Natural killer cell (primary cell): ENCODE results near the gene PLIN4. TPM values are rescaled to one million over a fixed set of nuclear protein-coding genes. Genes with fewer than 3 reads are reported as not detected.
"Not testable (repeated sequence)": the region's sequence is repeated elsewhere in the genome, so short reads cannot be mapped to it uniquely, and the experiment has no call there.

Experiments used
- ATAC-seq, 3 donors: fragments of 150-1000 bp in 2 of 3; fragments of 200-7000 bp in 1 of 3; cut with Tn5 transposase; 1 replicate in 1 of 3; 2 replicates in 2 of 3; pipeline ENCODE4 v1.10.0; 2021; ENCODE audit warnings: mild to moderate bottlenecking in 2 of 3, moderate library complexity in 2 of 3
- DNase-seq, 2 donors: peaks; one replicate each; pipeline versions ENCODE4 v3.0.0 to v3.0.0-alpha.2; 2013 to 2021; ENCODE audit warnings: mixed read lengths in 1 of 2
- H3K27ac ChIP-seq: one replicate; pipeline ENCODE4 v1.5.1; 2013; ENCODE audit warnings: mild to moderate bottlenecking, low read length
- H3K27me3 ChIP-seq: one replicate; pipeline ENCODE4 v1.6.1; 2013; ENCODE audit warnings: low read length; ENCODE audit not compliant: control insufficient read depth, insufficient read depth
- H3K36me3 ChIP-seq: one replicate; pipeline ENCODE4 v1.6.1; 2013; ENCODE audit warnings: low read length; ENCODE audit not compliant: control insufficient read depth, insufficient read depth
- H3K4me1 ChIP-seq: one replicate; pipeline ENCODE4 v1.6.1; 2013; ENCODE audit warnings: low read length; ENCODE audit not compliant: control insufficient read depth, insufficient read depth
- H3K4me3 ChIP-seq: one replicate; pipeline ENCODE4 v1.5.1; 2013; ENCODE audit warnings: low read length
- H3K9me3 ChIP-seq: one replicate; pipeline ENCODE4 v1.6.1; 2013; ENCODE audit warnings: low read length; ENCODE audit not compliant: control insufficient read depth, insufficient read depth
- H3K27ac Mint-ChIP-seq, 2 donors: one replicate each; pipeline ENCODE4 v1.8.0; 2022; ENCODE audit warnings: mild to moderate bottlenecking in 2 of 2, mixed read lengths in 2 of 2, moderate library complexity in 1 of 2
- H3K27me3 Mint-ChIP-seq, 2 donors: one replicate each; pipeline ENCODE4 v1.8.0; 2022; ENCODE audit warnings: low read depth in 2 of 2, mixed read lengths in 2 of 2
- H3K36me3 Mint-ChIP-seq: one replicate; pipeline ENCODE4 v1.8.0; 2022; ENCODE audit warnings: mixed read lengths
- H3K4me1 Mint-ChIP-seq, 2 donors: one replicate each; pipeline ENCODE4 v1.8.0; 2022; ENCODE audit warnings: mixed read lengths in 2 of 2
- H3K4me3 Mint-ChIP-seq: one replicate; pipeline ENCODE4 v1.8.0; 2022; ENCODE audit warnings: mild to moderate bottlenecking, moderate library complexity, mixed read lengths
- H3K9me3 Mint-ChIP-seq, 2 donors: one replicate each; pipeline ENCODE4 v1.8.0; 2022; ENCODE audit warnings: mixed read lengths in 2 of 2
- CTCF ChIP-seq: fragments of 200-600 bp; IDR thresholded peaks from one replicate; pipeline ENCODE4 v1.8.0; 2022; ENCODE audit warnings: antibody characterized with exemption
- WGBS: methylation state at CpG from one replicate; pipeline ENCODE4 v1.1.7; 2013; ENCODE audit warnings: missing lambda C conversion rate; ENCODE audit not compliant: insufficient coverage; 5-methylcytosine and 5-hydroxymethylcytosine counted together
- intact Hi-C: fragments of 100-400 bp; cut with micrococcal nuclease; formaldehyde crosslinking; loops from one replicate; pipeline ENCODE4 v1.14.2; 2022
- total RNA-seq, 4 donors: library from RNA; stranded (reverse); fragments of 120-200 nt in 1 of 4; gene quantifications; one replicate each; pipeline versions ENCODE4 v1.2.3 to v1.2.4, GENCODE V29; 2013 to 2022

The PLIN4 gene
- under 1 TPM in 1 of 3 donors, not detected in 2; 0.33 TPM for total RNA-seq
- total RNA-seq (2013), result 0.02 TPM

GRCh38 chr19:4518345-4519171 is at the start of gene PLIN4:
Gene PLIN4 (minus strand): TSS chr19:4518486. CDS start chr19:4518272, 214 bp downstream.
- ATAC-seq (no peak), DNase-seq (no peak)
- Histone ChIP-seq H3K9me3 (no peaks in the 10 kb centered on the region), H3K27me3 (no peaks in the 10 kb centered on the region), H3K36me3 (no peaks in the 10 kb centered on the region), H3K4me3 (no peak within 1 kb of the TSS), H3K4me1 (no peaks in the 10 kb centered on the region), H3K27ac (no peak within 1 kb of the TSS)
- Mint-ChIP-seq H3K4me1 (no peaks in the 10 kb centered on the region), H3K27ac (no peak within 1 kb of the TSS), H3K4me3 (no peak within 1 kb of the TSS), H3K36me3 (no peaks in the 10 kb centered on the region), H3K9me3 (no peaks in the 10 kb centered on the region), H3K27me3 (peaks cover 0 to 8% of the 10 kb centered on the region in 2 donors)
- intact Hi-C loops, result no loop called here
- 84% methylated on average over 34 of the region's 34 CpGs for WGBS
- TF ChIP-seq CTCF, result no peak

- intact Hi-C loops, result no loop called here
- H3K9me3 Mint-ChIP-seq, result no peaks in the 10 kb centered on the region
- H3K36me3 ChIP-seq, result no peaks in the 10 kb centered on the region
- H3K9me3 ChIP-seq, result no peaks in the 10 kb centered on the region
- no peak overlapping the region for H3K4me3 ChIP-seq
- TF ChIP-seq CTCF, result peak; percentile 63
- DNase-seq (peak; percentile 58 to 74), ATAC-seq (peak; percentile 57 to 80 (median 73))
- H3K4me1 Mint-ChIP-seq, result peaks cover 0 to 8% of the 10 kb centered on the region in 2 donors
- peaks cover 0 to 5% of the 10 kb centered on the region in 2 donors for H3K27me3 Mint-ChIP-seq
- peak overlapping the region in 1 of 2 donors; percentile 18 for H3K27ac Mint-ChIP-seq
- H3K27ac ChIP-seq, result no peak overlapping the region
- H3K4me1 ChIP-seq, result no peaks in the 10 kb centered on the region
- no peaks in the 10 kb centered on the region for H3K36me3 Mint-ChIP-seq
- H3K27me3 ChIP-seq, result no peaks in the 10 kb centered on the region
- H3K4me3 Mint-ChIP-seq, result no peak overlapping the region
- 70% methylated on average over 14 of the region's 14 CpGs for WGBS
Measured at GRCh38 chr19:4567584-4568071, 49.3 kb upstream of the PLIN4 start.

- H3K9me3 Mint-ChIP-seq, result no peaks in the 10 kb centered on the region
- peaks cover 0 to 8% of the 10 kb centered on the region in 2 donors for H3K4me1 Mint-ChIP-seq
- 89% methylated on average over 35 of the region's 35 CpGs for WGBS
- Histone ChIP-seq H3K27ac (no peak overlapping the region), H3K36me3 (no peaks in the 10 kb centered on the region), H3K9me3 (no peaks in the 10 kb centered on the region), H3K4me1 (no peaks in the 10 kb centered on the region), H3K4me3 (no peak overlapping the region), H3K27me3 (no peaks in the 10 kb centered on the region)
- H3K27me3 Mint-ChIP-seq, result peaks cover 0 to 5% of the 10 kb centered on the region in 2 donors
- intact Hi-C loops, result no loop called here
- ATAC-seq (no peak), DNase-seq (no peak)
- TF ChIP-seq CTCF, result no peak
- no peaks in the 10 kb centered on the region for H3K36me3 Mint-ChIP-seq
- H3K27ac Mint-ChIP-seq, result no peak overlapping the region
- H3K4me3 Mint-ChIP-seq, result no peak overlapping the region
Measured at GRCh38 chr19:4566402-4567051, 48.2 kb upstream of the PLIN4 start.

GRCh38 chr19:4563562-4563961 is 45.3 kb upstream of the PLIN4 start:
- H3K4me3 ChIP-seq, H3K36me3 Mint-ChIP-seq, H3K27me3 Mint-ChIP-seq, intact Hi-C loops, H3K4me1 Mint-ChIP-seq, H3K27ac Mint-ChIP-seq, DNase-seq, H3K4me1 ChIP-seq, H3K4me3 Mint-ChIP-seq, H3K27me3 ChIP-seq, H3K9me3 Mint-ChIP-seq, H3K27ac ChIP-seq, H3K36me3 ChIP-seq, H3K9me3 ChIP-seq: not testable (repeated sequence)
- ATAC-seq, result peak in 2 of 3 donors; percentile 37 to 69
- 28% methylated on average over 5 of the region's 5 CpGs for whole genome bisulfite sequencing

- H3K4me3 ChIP-seq, H3K27me3 ChIP-seq, H3K36me3 ChIP-seq, DNase-seq, H3K27ac Mint-ChIP-seq, H3K36me3 Mint-ChIP-seq, H3K9me3 Mint-ChIP-seq, H3K4me3 Mint-ChIP-seq, H3K27me3 Mint-ChIP-seq, H3K4me1 ChIP-seq, H3K9me3 ChIP-seq, intact Hi-C loops, H3K27ac ChIP-seq, H3K4me1 Mint-ChIP-seq: not testable (repeated sequence)
- peak in 1 of 3 donors; percentile 73 for ATAC-seq
- 30% methylated on average over 6 of the region's 7 CpGs for WGBS
Measured at GRCh38 chr19:4562085-4562484, 43.8 kb upstream of the PLIN4 start.
